ENCODE results near the gene ANGEL1.

- no peak for TF ChIP-seq MED1 (CRISPR knock-in tag; IDR thresholded peaks at IDR 0.05; ENCODE audit: borderline replicate concordance)
- no peak for TF ChIP-seq DNMT1 (IDR thresholded peaks at IDR 0.05)
- TF ChIP-seq BRF1 (IDR thresholded peaks at IDR 0.05; ENCODE audit: borderline replicate concordance, extremely low read depth, insufficient read length) = no peak
- no peak for TF ChIP-seq POLR2A (conservative IDR thresholded peaks at IDR 0.05)
- TF ChIP-seq TFAP4 (CRISPR knock-in tag; IDR thresholded peaks at IDR 0.05; ENCODE audit: borderline replicate concordance) = no peak
- TF ChIP-seq CTCF (IDR thresholded peaks at IDR 0.05 in 2 of 3, conservative IDR thresholded peaks at IDR 0.05 in 1 of 3; ENCODE audit: insufficient read depth in 2 of 3, low read depth in 1 of 3, low read length in 3 of 3) = no peak
Measured at GRCh38 chr14:76861574-76862255, 49.0 kb upstream of the ANGEL1 start.

Measured in K562 (cell line).